DMS153 treated with DMSO at 0.1 percent for 48 hours (cell line): Measurements from ENCODE around the gene TMEM87B.
A peak's percentile ranks its signal among the peaks of the same experiment; 100 is the strongest.

Experiments used
- DNase-seq: peaks from one replicate; lab custom pipeline; 2025; ENCODE audit not compliant: unreplicated experiment; lab: John Stamatoyannopoulos, UW

The TMEM87B gene

GRCh38 chr2:112054847-112055729 is at the start of gene TMEM87B:
TMEM87B (plus strand) TSS chr2:112055269; CDS start chr2:112055592, 323 bp downstream.
- DNase-seq, result peak; percentile 81

DNA sequence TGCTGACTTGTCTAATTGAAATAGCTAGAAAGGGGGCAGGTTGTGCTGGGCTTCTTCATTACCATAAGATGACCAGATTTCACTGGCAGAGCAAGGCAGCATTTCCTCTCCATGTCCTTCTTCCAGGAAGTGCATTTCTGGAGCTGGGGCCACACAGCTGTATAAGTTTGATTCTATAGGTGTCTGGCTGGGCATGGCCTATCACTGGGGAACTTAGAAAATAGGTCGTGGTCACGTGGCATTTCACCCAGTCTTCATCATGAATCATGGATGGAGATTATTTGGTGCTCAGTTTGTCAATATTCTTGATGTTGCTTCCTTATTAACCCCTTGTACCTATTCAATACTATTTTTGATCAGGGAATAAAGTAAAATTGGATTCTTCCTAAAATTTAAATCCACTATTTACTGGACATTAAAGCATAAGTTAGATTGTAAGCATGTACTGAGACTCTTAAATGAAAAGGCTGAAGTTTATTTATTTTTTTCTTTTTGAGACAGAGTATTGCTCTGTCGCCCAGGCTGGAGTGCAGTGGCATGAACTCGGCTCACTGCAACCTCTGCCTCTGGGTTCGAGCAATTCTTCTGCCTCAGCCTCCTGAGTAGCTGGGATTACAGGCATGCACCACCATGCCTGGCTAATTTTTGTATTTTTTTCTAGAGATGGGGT is 49.5 kb upstream of the TMEM87B start:
- DNase-seq, result no peak

DNA sequence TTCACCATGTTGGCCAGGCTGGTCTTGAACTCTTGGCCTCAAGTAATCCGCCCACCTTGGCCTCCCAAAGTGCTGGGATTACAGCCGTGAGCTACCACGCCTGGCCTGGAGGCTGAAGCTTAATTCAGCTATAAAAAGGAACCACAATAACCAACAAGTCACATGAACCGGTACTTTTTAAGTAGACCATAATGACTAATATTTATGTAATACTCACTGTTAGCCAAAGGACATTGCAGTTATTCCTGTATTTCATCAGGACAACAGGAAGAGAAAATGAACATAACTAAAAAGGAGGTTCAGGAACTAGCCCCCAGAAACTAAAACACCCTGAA is 49.0 kb upstream of the TMEM87B start:
- DNase-seq, result no peak

GRCh38 chr2:112007493-112007892 is 47.6 kb upstream of the TMEM87B start:
- DNase-seq, result no peak

- DNase-seq, result no peak
These were observed 46.1 kb upstream of the TMEM87B start for GRCh38 chr2:112008910-112009485.

DNA sequence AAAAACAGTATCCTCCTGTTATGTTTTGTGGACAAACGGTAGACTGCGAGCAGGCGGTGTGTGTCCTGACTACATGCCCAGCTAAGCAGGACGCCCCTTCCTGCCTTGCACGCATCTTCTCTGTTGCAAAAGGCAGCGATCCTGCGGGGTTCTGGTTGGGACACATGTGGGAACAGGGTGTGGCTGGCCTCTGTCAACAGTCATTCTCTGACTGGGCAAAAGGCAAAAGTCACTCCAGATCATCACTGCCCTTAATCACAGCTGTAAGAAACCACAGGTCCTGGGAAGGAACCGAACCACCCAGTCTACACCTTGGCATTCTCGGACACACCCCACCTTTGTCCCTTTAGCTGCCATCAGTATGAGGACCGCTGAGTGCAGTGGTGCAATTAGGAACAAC is 44.3 kb upstream of the TMEM87B start:
- no peak for DNase-seq

GRCh38 chr2:112012556-112012955 is 42.5 kb upstream of the TMEM87B start:
- DNase-seq, result no peak

DNA sequence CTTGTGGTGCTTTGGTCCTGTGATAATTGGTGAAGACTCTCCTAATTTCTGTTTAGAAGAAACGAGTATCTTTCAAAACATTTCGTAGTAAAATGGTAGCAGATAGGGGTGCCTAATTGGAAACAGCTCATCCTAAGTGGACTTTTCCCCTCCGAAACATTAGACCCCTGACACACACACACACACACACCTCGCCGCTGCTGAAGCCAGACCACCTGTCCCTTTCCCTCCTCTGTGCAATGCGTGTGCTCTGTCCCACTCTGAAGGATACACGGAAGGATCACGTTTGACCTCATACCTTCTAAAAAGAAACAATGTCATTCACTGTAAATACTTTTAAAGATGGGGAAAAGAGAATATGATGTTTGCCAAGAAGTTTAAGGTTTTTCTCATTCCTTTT is 36.2 kb upstream of the TMEM87B start:
- DNase-seq, result no peak

DNA sequence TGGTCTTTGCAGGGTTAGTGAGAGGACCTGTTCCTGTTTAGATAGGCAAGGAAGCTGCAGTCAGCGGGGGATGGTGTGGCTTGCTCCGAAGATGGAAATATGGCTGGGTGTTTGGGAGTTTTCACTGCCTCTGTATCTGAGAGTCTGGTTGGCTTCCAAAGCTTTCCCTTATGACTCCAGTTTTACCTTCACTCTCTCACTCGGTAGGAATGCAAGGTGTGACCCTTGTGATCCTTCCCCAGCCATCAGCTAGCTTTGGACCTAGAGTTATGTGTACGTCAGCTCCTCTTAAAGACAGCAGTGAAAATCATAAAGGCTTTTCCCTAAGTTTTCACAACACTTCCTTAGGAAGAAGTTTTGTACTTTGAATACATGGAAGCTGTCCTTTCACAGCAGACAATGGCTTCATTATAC is 35.5 kb upstream of the TMEM87B start:
- DNase-seq, result no peak

- no peak for DNase-seq
These were observed 34.5 kb upstream of the TMEM87B start for GRCh38 chr2:112020561-112020960.

DNA sequence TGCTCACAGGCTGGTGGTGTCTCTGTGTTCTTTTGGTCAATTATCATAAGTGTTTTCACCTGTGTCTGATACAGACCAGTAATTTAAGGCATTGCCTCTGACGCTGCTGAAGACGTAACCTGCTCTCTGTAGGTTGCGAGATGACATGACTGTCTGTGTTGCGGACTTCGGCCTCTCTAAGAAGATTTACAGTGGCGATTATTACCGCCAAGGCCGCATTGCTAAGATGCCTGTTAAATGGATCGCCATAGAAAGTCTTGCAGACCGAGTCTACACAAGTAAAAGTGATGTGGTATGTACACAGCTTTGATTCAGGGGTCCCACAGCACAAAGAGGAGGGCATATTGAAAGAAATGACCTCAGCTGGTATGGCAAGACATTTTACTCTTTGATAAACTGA is 33.8 kb upstream of the TMEM87B start:
- DNase-seq, result no peak

DNA sequence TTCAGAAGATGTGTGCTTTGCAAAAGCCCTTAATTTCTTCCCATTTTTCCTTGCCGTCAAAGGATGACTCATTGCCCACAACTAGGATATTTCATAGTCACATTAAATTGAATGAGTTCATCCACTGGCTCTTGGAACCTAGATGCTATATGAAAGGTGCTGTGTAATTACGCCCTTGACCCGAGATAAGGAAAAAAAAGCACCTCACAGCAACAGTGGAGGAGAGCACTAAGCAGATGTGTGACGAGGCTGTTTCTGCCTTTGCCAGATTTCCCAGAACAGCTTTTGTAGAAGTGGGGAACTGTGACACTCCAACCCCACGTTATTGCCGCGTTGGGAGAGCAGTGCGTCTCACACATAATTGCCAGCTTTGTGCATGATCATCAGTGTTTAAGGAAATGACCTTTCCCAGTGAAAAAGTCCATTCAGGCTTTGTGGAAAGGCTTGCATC is 33.3 kb upstream of the TMEM87B start:
- no peak for DNase-seq

DNA sequence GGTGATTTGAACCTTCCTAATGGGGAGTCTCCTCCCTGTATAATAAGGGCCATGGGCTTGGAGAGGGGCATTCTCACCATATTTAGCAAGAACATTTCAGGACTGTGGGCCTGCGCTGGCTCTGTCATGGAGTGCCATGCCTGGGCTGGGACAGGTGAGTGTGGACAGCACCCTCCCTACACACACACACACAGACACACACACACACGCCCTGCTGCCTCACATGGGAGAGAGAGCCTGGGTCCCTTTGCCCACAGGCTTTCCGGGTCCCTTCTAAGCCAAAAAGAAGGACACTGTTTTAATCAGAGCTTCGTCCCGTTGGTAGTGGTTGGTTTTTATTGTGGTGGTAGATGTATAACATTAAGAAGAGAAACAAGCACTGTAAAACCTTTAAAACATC is 31.4 kb upstream of the TMEM87B start:
- no peak for DNase-seq

- DNase-seq, result no peak
These were observed 30.8 kb upstream of the TMEM87B start for GRCh38 chr2:112024231-112024630.

GRCh38 chr2:112024896-112025491 is 30.1 kb upstream of the TMEM87B start:
- DNase-seq, result no peak

DNA sequence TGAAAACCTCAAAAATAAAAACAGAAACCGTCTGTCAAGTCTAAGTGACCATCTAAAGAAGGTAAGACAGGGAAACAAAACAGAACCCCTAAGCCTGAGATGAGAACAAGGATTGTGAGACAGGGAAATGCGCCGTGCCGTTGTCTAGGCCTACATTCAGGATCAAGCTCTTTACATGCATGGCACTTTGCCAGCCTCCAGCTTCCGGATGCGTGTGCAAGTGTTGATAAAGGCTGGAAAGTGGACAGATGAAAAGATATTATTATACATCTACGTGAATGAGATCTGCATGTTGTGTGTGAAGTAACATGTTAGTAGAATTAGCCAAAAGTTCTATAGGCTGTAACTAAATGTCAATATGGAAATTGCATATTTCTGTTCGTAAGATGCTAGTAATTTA is 28.6 kb upstream of the TMEM87B start:
- peak; percentile 85 for DNase-seq

DNA sequence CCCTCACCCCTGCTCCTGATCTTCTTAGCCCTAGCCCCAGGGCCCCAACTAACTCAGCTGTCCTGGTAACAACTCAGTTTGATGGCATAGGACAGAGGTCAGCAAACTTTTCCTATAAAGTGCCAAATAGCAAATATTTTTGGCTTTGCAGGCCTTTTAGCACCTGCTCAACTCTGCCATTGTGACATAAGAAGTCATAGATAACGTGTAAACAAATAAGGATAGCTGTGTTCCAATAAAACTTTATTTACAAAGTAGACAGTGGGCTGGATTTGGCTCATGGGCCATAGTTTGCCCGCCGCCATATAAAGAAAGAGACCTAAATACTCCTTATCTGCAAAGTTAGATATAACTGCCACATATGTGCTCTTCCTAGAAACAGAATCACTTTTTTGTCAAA is 27.3 kb upstream of the TMEM87B start:
- no peak for DNase-seq

GRCh38 chr2:112029164-112029563 is 25.9 kb upstream of the TMEM87B start:
- no peak for DNase-seq

DNA sequence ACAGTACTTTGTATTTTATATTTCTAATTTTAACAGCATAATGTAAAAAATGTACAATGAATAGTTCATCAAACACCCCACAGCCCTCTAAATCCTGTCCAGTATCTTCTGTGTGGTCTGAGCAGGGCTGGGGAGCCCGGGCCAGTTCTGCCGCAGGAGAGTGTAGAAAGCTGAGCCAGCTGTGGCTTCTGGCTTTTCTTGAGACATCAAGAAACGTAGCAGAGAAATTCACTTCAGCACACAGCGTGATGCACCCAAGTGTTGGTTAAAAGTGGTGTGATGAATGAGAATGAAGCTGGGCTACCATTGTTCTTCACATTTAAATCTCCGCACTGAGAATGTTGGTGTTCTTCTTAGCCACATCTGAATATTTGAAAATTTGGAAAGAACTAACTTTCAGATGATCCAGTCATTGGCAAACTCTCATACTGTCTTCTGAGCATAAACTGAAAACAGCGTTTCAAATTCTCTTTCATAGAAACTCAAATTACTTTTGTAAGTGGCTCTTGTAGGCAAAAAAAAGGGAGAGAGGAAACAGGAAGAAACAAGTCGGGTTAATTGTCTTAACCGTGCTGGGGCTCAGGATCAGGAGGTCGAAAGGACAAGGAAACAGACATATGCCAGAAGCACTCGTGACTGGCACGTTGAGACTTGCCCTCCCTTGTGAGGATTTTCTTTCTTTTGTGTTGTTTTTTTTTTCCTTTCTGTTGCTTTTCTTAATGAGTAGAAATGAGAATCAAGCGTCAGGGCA is 23.4 kb upstream of the TMEM87B start:
- DNase-seq, result peak; percentile 4

DNA sequence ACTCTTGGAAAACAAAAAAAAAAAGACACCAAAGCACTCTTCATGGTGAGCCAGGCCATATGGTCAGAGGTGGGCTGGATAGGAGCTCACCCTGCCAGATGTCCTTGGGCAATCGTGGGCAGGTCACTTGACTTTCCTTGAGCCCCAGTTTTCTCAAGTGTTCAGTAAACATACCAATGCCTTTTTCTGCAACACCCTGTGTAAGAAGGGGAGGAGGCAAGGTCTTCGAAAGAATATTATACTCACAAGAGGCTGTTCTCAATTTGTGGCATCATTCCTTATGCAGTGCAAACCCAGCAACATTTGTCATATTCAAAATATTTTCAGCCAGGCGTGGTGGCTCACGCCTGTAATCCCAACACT is 22.9 kb upstream of the TMEM87B start:
- no peak for DNase-seq
